SU-DHL-6 (cell line): ENCODE measurements around the gene ASB13.

Source experiments
- EZH2phosphoT487 ChIP-seq: fragments of 200-600 bp; sonication (generic), shearing (Covaris generic); conservative IDR thresholded peaks from 2 replicates; pipeline ENCODE4 v1.6.1; 2018; ENCODE audit warnings: mild to moderate bottlenecking, antibody characterized with exemption, low read length, moderate library complexity, mixed read lengths
- TF ChIP-seq, protein P1 (sequence below): fragments of 200-600 bp; sonication (generic); IDR thresholded peaks from one replicate; pipeline ENCODE4 v1.5.1; 2017; ENCODE audit warnings: antibody characterized with exemption, mild to moderate bottlenecking, low read length, moderate library complexity; ENCODE audit not compliant: insufficient read depth, poor library complexity, severe bottlenecking

DNA sequence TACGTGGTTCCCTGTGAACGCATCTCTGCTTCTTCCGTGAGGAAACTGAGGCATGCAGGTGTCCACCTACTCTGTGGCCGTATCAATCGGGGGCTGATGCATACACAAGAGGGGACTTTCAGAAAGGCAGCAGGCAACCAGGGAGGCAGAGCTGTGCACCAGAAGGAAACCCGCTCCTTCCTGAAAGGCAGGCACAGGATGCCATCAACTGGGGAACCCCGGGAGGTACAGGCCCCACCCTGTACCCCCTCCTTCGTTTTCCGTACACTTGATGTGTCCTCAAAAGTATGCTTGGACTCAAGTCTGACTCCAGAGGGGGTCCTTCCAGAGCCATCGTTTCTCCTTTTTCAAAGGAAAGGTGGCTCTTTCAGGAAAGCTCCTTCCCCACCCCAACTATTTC lies 59.5 kb downstream of the ASB13 start:
- TF ChIP-seq, protein P1, sequence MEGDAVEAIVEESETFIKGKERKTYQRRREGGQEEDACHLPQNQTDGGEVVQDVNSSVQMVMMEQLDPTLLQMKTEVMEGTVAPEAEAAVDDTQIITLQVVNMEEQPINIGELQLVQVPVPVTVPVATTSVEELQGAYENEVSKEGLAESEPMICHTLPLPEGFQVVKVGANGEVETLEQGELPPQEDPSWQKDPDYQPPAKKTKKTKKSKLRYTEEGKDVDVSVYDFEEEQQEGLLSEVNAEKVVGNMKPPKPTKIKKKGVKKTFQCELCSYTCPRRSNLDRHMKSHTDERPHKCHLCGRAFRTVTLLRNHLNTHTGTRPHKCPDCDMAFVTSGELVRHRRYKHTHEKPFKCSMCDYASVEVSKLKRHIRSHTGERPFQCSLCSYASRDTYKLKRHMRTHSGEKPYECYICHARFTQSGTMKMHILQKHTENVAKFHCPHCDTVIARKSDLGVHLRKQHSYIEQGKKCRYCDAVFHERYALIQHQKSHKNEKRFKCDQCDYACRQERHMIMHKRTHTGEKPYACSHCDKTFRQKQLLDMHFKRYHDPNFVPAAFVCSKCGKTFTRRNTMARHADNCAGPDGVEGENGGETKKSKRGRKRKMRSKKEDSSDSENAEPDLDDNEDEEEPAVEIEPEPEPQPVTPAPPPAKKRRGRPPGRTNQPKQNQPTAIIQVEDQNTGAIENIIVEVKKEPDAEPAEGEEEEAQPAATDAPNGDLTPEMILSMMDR, result no peak
- no peak for TF ChIP-seq EZH2phosphoT487
